WERI-Rb-1 (cell line): ENCODE measurements around the gene SLC13A3.

ENCODE experiments used
- DNase-seq: peaks from one replicate; pipeline ENCODE4 v3.0.0-alpha.2; 2020
- H3K27ac ChIP-seq: fragments of 250-450 bp; sonication (Bioruptor Pico); 2 replicates; pipeline ENCODE4 v1.5.1; 2020; ENCODE audit warnings: mild to moderate bottlenecking, moderate library complexity
- H3K27me3 ChIP-seq: fragments of 250-450 bp; sonication (Bioruptor Pico); 2 replicates; pipeline ENCODE4 v1.5.1; 2021; ENCODE audit warnings: mild to moderate bottlenecking, low read depth, moderate library complexity; ENCODE audit not compliant: insufficient read depth, severe bottlenecking
- H3K36me3 ChIP-seq: fragments of 250-450 bp; sonication (Bioruptor Pico); 2 replicates; pipeline ENCODE4 v1.5.1; 2020; ENCODE audit warnings: mild to moderate bottlenecking, moderate library complexity
- H3K4me3 ChIP-seq: 2 replicates; pipeline ENCODE4 v1.5.1; 2011; ENCODE audit warnings: low read depth, mild to moderate bottlenecking, control low read depth, low read length
- H3K9me3 ChIP-seq: fragments of 250-450 bp; sonication (Bioruptor Pico); 2 replicates; pipeline ENCODE4 v1.5.1; 2021; ENCODE audit warnings: mild to moderate bottlenecking, moderate library complexity; ENCODE audit not compliant: severe bottlenecking
- CTCF ChIP-seq: IDR thresholded peaks from 2 replicates; pipeline ENCODE4 v1.5.1; 2011; ENCODE audit warnings: low read depth, mild to moderate bottlenecking, control low read depth, inconsistent platforms, low read length

The SLC13A3 gene

GRCh38 chr20:46563170-46563859, 87.9 kb downstream of the SLC13A3 start:
- H3K9me3 ChIP-seq: no peaks in the 10 kb centered on the region
- H3K36me3 ChIP-seq: no peaks in the 10 kb centered on the region
- DNase-seq: no peak
- no peaks in the 10 kb centered on the region for H3K27me3 ChIP-seq
- no peak for TF ChIP-seq CTCF
- H3K4me3 ChIP-seq: peak overlapping the region; percentile 33
- peak overlapping the region; percentile 74 for H3K27ac ChIP-seq

- no peaks in the 10 kb centered on the region for H3K27me3 ChIP-seq
- peak; percentile 77 for TF ChIP-seq CTCF
- DNase-seq: peak; percentile 73
- H3K9me3 ChIP-seq: no peaks in the 10 kb centered on the region
- no peaks in the 10 kb centered on the region for H3K36me3 ChIP-seq
- H3K4me3 ChIP-seq: peak overlapping the region; percentile 33
- H3K27ac ChIP-seq: peak overlapping the region; percentile 74
Observed at GRCh38 chr20:46562373-46563169, 88.7 kb downstream of the SLC13A3 start.

- TF ChIP-seq CTCF: no peak
- H3K36me3 ChIP-seq: no peaks in the 10 kb centered on the region
- no peaks in the 10 kb centered on the region for H3K27me3 ChIP-seq
- H3K27ac ChIP-seq: peak overlapping the region; percentile 74
- peak overlapping the region; percentile 33 for H3K4me3 ChIP-seq
- H3K9me3 ChIP-seq: no peaks in the 10 kb centered on the region
- DNase-seq: no peak
Observed at GRCh38 chr20:46562009-46562372, 89.3 kb downstream of the SLC13A3 start.

GRCh38 chr20:46559685-46560440, 91.4 kb downstream of the SLC13A3 start:
- H3K9me3 ChIP-seq: no peaks in the 10 kb centered on the region
- no peak overlapping the region for H3K4me3 ChIP-seq
- no peaks in the 10 kb centered on the region for H3K27me3 ChIP-seq
- H3K36me3 ChIP-seq: no peaks in the 10 kb centered on the region
- peak; percentile 27; the same call in 1 of the 2 replicates for TF ChIP-seq CTCF
- H3K27ac ChIP-seq: no peak overlapping the region
- peak; percentile 30 for DNase-seq

GRCh38 chr20:46559001-46559400, 92.3 kb downstream of the SLC13A3 start:
- H3K27me3 ChIP-seq: no peaks in the 10 kb centered on the region
- H3K9me3 ChIP-seq: no peaks in the 10 kb centered on the region
- no peaks in the 10 kb centered on the region for H3K36me3 ChIP-seq
- H3K4me3 ChIP-seq: no peak overlapping the region
- TF ChIP-seq CTCF: no peak
- 0 out of 2 replicates have a peak overlapping the region, but pooled peaks have one; percentile 16 for H3K27ac ChIP-seq
- DNase-seq: no peak
